ENCODE data around the gene HORMAD2.

DNA sequence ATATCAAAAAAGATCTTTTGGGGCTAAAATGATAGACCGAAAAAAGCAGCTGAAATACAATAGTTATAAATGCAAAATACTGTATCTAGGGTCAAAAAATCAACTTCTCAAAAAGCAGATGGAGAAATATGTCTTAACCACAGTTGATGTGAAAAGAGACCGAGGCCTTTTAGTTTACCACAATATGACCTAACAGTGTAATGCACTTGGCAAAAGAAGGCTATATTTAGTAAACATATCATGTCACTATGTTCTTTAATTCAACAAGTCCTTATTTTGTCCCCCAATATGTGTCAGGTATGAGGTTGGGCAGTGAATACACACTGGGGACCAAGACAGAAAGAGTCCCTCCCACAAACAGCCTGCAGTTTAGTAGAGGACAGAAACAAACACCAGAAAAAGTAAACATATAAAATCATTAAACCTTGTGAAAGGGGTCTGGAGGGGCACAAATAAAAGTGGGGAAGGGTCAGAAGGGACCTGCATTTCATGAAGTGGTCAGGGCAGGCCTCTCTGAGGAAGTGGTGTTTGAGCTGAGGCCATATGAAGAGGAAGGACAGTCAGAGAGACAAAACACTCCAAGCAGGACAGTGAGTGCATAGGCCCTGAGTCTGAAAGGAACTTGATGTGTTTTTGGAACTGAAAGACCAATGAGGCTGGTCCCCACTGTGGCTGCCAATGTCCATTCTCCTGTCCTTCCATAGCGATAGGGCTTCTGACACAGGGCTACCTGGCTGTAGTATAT is 112.9 kb downstream of the HORMAD2 start:
- TF ChIP-seq, protein P1, sequence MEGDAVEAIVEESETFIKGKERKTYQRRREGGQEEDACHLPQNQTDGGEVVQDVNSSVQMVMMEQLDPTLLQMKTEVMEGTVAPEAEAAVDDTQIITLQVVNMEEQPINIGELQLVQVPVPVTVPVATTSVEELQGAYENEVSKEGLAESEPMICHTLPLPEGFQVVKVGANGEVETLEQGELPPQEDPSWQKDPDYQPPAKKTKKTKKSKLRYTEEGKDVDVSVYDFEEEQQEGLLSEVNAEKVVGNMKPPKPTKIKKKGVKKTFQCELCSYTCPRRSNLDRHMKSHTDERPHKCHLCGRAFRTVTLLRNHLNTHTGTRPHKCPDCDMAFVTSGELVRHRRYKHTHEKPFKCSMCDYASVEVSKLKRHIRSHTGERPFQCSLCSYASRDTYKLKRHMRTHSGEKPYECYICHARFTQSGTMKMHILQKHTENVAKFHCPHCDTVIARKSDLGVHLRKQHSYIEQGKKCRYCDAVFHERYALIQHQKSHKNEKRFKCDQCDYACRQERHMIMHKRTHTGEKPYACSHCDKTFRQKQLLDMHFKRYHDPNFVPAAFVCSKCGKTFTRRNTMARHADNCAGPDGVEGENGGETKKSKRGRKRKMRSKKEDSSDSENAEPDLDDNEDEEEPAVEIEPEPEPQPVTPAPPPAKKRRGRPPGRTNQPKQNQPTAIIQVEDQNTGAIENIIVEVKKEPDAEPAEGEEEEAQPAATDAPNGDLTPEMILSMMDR (conservative IDR thresholded peaks at IDR 0.05): no peak
- TF ChIP-seq EZH2 (IDR thresholded peaks at IDR 0.05; ENCODE audit: low read depth): no peak
